ENCODE measurements around the gene TMEM163. TPM values are rescaled to one million over a fixed set of nuclear protein-coding genes. Genes with fewer than 3 reads are reported as not detected.

Gene TMEM163
- total and polyA plus RNA-seq, 8 donors, result 3.9 to 48.4 (median 14.0) TPM

- H3K4me1 ChIP-seq, result no peaks in the 10 kb centered on the region
- H3K36me3 ChIP-seq, result no peaks in the 10 kb centered on the region
- no peak overlapping the region for H3K27ac ChIP-seq
- H3K9me3 ChIP-seq, result peaks cover 0 to 7% of the 10 kb centered on the region in 2 donors
- DNase-seq (no peak), ATAC-seq (no peak)
- no peak for TF ChIP-seq CTCF (IDR thresholded peaks at IDR 0.05)
- intact Hi-C loops (cut with DNase I), result no loop called here
- no peak overlapping the region for H3K4me3 ChIP-seq
- H3K27me3 ChIP-seq, result no peaks in the 10 kb centered on the region
Measured at GRCh38 chr2:134601264-134601663, 117.5 kb downstream of the TMEM163 start.

- Histone ChIP-seq H3K4me1 (no peaks in the 10 kb centered on the region), H3K27me3 (no peaks in the 10 kb centered on the region), H3K27ac (no peak overlapping the region), H3K36me3 (no peaks in the 10 kb centered on the region), H3K9me3 (peaks cover 0 to 7% of the 10 kb centered on the region in 2 donors), H3K4me3 (no peak overlapping the region)
- DNase-seq (no peak), ATAC-seq (no peak)
- intact Hi-C loops (cut with DNase I), result no loop called here
- TF ChIP-seq CTCF (IDR thresholded peaks at IDR 0.05), result no peak
Measured at GRCh38 chr2:134600208-134600607, 118.6 kb downstream of the TMEM163 start.

- Histone ChIP-seq H3K4me3 (no peak overlapping the region), H3K4me1 (no peaks in the 10 kb centered on the region), H3K9me3 (peaks cover 0 to 7% of the 10 kb centered on the region in 2 donors), H3K27me3 (no peaks in the 10 kb centered on the region), H3K27ac (no peak overlapping the region), H3K36me3 (no peaks in the 10 kb centered on the region)
- DNase-seq (no peak), ATAC-seq (no peak)
- intact Hi-C loops (cut with DNase I), result no loop called here
- no peak for TF ChIP-seq CTCF (IDR thresholded peaks at IDR 0.05)
Measured at GRCh38 chr2:134599236-134599635, 119.6 kb downstream of the TMEM163 start.

- intact Hi-C loops (cut with DNase I), result no loop called here
- TF ChIP-seq CTCF (IDR thresholded peaks at IDR 0.05), result no peak
- H3K36me3 ChIP-seq, result no peaks in the 10 kb centered on the region
- no peak overlapping the region for H3K4me3 ChIP-seq
- H3K4me1 ChIP-seq, result no peaks in the 10 kb centered on the region
- peaks cover 0 to 33% of the 10 kb centered on the region in 2 donors for H3K9me3 ChIP-seq
- no peak for DNase-seq
- ATAC-seq, result no peak
- no peak overlapping the region for H3K27ac ChIP-seq
- no peaks in the 10 kb centered on the region for H3K27me3 ChIP-seq
Measured at GRCh38 chr2:134594399-134594798, 124.4 kb downstream of the TMEM163 start.

GRCh38 chr2:134593519-134593918 lies 125.3 kb downstream of the TMEM163 start:
- no peak for TF ChIP-seq CTCF (IDR thresholded peaks at IDR 0.05)
- Histone ChIP-seq H3K4me3 (no peak overlapping the region), H3K36me3 (no peaks in the 10 kb centered on the region), H3K4me1 (no peaks in the 10 kb centered on the region), H3K27ac (no peak overlapping the region), H3K9me3 (peaks cover 0 to 29% of the 10 kb centered on the region in 2 donors), H3K27me3 (no peaks in the 10 kb centered on the region)
- DNase-seq (peak in 1 of 4 donors; percentile 5), ATAC-seq (no peak)
- intact Hi-C loops (cut with DNase I), result no loop called here

Data from left lung (tissue), 10 donors.